ENCODE data around the gene NEK2.
"Not testable (repeated sequence)": the region's sequence is repeated elsewhere in the genome, so short reads cannot be mapped to it uniquely, and the experiment has no call there.

Gene NEK2

GRCh38 chr1:211682186-211682585 lies 6.8 kb upstream of the NEK2 start:
- peaks cover 12% of the 10 kb centered on the region for H3K4me1 Mint-ChIP-seq (ENCODE audit: low read depth)
- not testable (repeated sequence) for H3K27me3 Mint-ChIP-seq (ENCODE audit: low read depth); H3K9me3 Mint-ChIP-seq; H3K36me3 Mint-ChIP-seq (ENCODE audit: low read depth); H3K4me3 Mint-ChIP-seq; H3K27ac Mint-ChIP-seq

GRCh38 chr1:211680752-211681327 lies 5.4 kb upstream of the NEK2 start:
- H3K9me3 Mint-ChIP-seq = no peaks in the 10 kb centered on the region
- peak overlapping the region; percentile 6 for H3K4me3 Mint-ChIP-seq
- peaks cover 14% of the 10 kb centered on the region for H3K4me1 Mint-ChIP-seq (ENCODE audit: low read depth)
- H3K36me3 Mint-ChIP-seq (ENCODE audit: low read depth) = no peaks in the 10 kb centered on the region
- H3K27ac Mint-ChIP-seq = peak overlapping the region; percentile 87
- peaks cover 6% of the 10 kb centered on the region for H3K27me3 Mint-ChIP-seq (ENCODE audit: low read depth)

- no peaks in the 10 kb centered on the region for H3K9me3 Mint-ChIP-seq
- H3K4me1 Mint-ChIP-seq (ENCODE audit: low read depth) = peaks cover 34% of the 10 kb centered on the region
- no peak overlapping the region for H3K27ac Mint-ChIP-seq
- H3K36me3 Mint-ChIP-seq (ENCODE audit: low read depth) = peaks cover 6% of the 10 kb centered on the region
- peaks cover 6% of the 10 kb centered on the region for H3K27me3 Mint-ChIP-seq (ENCODE audit: low read depth)
- no peak overlapping the region for H3K4me3 Mint-ChIP-seq
These were observed 2.2 kb upstream of the NEK2 start for GRCh38 chr1:211677659-211678058.

GRCh38 chr1:211676761-211677160 lies 1.3 kb upstream of the NEK2 start:
- H3K4me3 Mint-ChIP-seq = peak overlapping the region; percentile 29
- peaks cover 9% of the 10 kb centered on the region for H3K36me3 Mint-ChIP-seq (ENCODE audit: low read depth)
- H3K27me3 Mint-ChIP-seq (ENCODE audit: low read depth) = peaks cover 6% of the 10 kb centered on the region
- peaks cover 38% of the 10 kb centered on the region for H3K4me1 Mint-ChIP-seq (ENCODE audit: low read depth)
- H3K9me3 Mint-ChIP-seq = no peaks in the 10 kb centered on the region
- H3K27ac Mint-ChIP-seq = no peak overlapping the region

GRCh38 chr1:211676106-211676583 lies 724 bp upstream of the NEK2 start:
- peak overlapping the region; percentile 94 for H3K4me3 Mint-ChIP-seq
- H3K9me3 Mint-ChIP-seq = no peaks in the 10 kb centered on the region
- no peak overlapping the region for H3K27ac Mint-ChIP-seq

GRCh38 chr1:211667065-211667617 lies 8.3 kb downstream of the NEK2 start:
- Mint-ChIP-seq H3K4me1 (ENCODE audit: low read depth) (peaks cover 4% of the 10 kb centered on the region), H3K27me3 (ENCODE audit: low read depth) (no peaks in the 10 kb centered on the region), H3K27ac (no peak overlapping the region)

More at GRCh38 chr1:211676106-211676583, 724 bp upstream of the NEK2 start:
- peaks cover 39% of the 10 kb centered on the region for H3K4me1 Mint-ChIP-seq (ENCODE audit: low read depth)
- H3K27me3 Mint-ChIP-seq (ENCODE audit: low read depth) = peaks cover 6% of the 10 kb centered on the region
- H3K36me3 Mint-ChIP-seq (ENCODE audit: low read depth) = peaks cover 9% of the 10 kb centered on the region

GRCh38 chr1:211660718-211661222 lies 14.7 kb downstream of the NEK2 start:
- H3K9me3 Mint-ChIP-seq = no peaks in the 10 kb centered on the region
- H3K27me3 Mint-ChIP-seq (ENCODE audit: low read depth) = no peaks in the 10 kb centered on the region
- H3K27ac Mint-ChIP-seq = no peak overlapping the region
- H3K4me1 Mint-ChIP-seq (ENCODE audit: low read depth) = no peaks in the 10 kb centered on the region
- no peak overlapping the region for H3K4me3 Mint-ChIP-seq
- H3K36me3 Mint-ChIP-seq (ENCODE audit: low read depth) = peaks cover 24% of the 10 kb centered on the region

More at GRCh38 chr1:211667065-211667617, 8.3 kb downstream of the NEK2 start:
- Mint-ChIP-seq H3K9me3 (no peaks in the 10 kb centered on the region), H3K36me3 (ENCODE audit: low read depth) (peaks cover 52% of the 10 kb centered on the region), H3K4me3 (no peak overlapping the region)

- H3K4me1 Mint-ChIP-seq (ENCODE audit: low read depth) = peaks cover 5% of the 10 kb centered on the region
- H3K27ac Mint-ChIP-seq = no peak overlapping the region
- no peaks in the 10 kb centered on the region for H3K9me3 Mint-ChIP-seq
- H3K36me3 Mint-ChIP-seq (ENCODE audit: low read depth) = peaks cover 3% of the 10 kb centered on the region
- H3K27me3 Mint-ChIP-seq (ENCODE audit: low read depth) = peaks cover 6% of the 10 kb centered on the region
- H3K4me3 Mint-ChIP-seq = no peak overlapping the region
These were observed 18.7 kb downstream of the NEK2 start for GRCh38 chr1:211656728-211657127.

GRCh38 chr1:211654838-211655787 lies 20.3 kb downstream of the NEK2 start:
- H3K27me3 Mint-ChIP-seq (ENCODE audit: low read depth) = peaks cover 6% of the 10 kb centered on the region
- peaks cover 5% of the 10 kb centered on the region for H3K4me1 Mint-ChIP-seq (ENCODE audit: low read depth)
- H3K36me3 Mint-ChIP-seq (ENCODE audit: low read depth) = no peaks in the 10 kb centered on the region
- H3K9me3 Mint-ChIP-seq = no peaks in the 10 kb centered on the region
- no peak overlapping the region for H3K4me3 Mint-ChIP-seq
- no peak overlapping the region for H3K27ac Mint-ChIP-seq

- Mint-ChIP-seq H3K9me3 (no peaks in the 10 kb centered on the region), H3K27ac (no peak overlapping the region), H3K36me3 (ENCODE audit: low read depth) (no peaks in the 10 kb centered on the region), H3K4me3 (no peak overlapping the region), H3K4me1 (ENCODE audit: low read depth) (peaks cover 5% of the 10 kb centered on the region), H3K27me3 (ENCODE audit: low read depth) (peaks cover 6% of the 10 kb centered on the region)
These were observed 21.4 kb downstream of the NEK2 start for GRCh38 chr1:211653959-211654496.

- Mint-ChIP-seq H3K27ac (no peak overlapping the region), H3K9me3 (no peaks in the 10 kb centered on the region), H3K4me1 (ENCODE audit: low read depth) (peaks cover 5% of the 10 kb centered on the region), H3K36me3 (ENCODE audit: low read depth) (no peaks in the 10 kb centered on the region), H3K27me3 (ENCODE audit: low read depth) (peaks cover 7% of the 10 kb centered on the region), H3K4me3 (no peak overlapping the region)
These were observed 22.1 kb downstream of the NEK2 start for GRCh38 chr1:211653293-211653692.

GRCh38 chr1:211652371-211652770 lies 23.1 kb downstream of the NEK2 start:
- Mint-ChIP-seq H3K27me3 (ENCODE audit: low read depth) (peaks cover 10% of the 10 kb centered on the region), H3K27ac (no peak overlapping the region), H3K9me3 (no peaks in the 10 kb centered on the region), H3K36me3 (ENCODE audit: low read depth) (no peaks in the 10 kb centered on the region), H3K4me3 (no peak overlapping the region), H3K4me1 (ENCODE audit: low read depth) (peaks cover 5% of the 10 kb centered on the region)

- H3K9me3 Mint-ChIP-seq = no peaks in the 10 kb centered on the region
- H3K4me1 Mint-ChIP-seq (ENCODE audit: low read depth) = peaks cover 5% of the 10 kb centered on the region
- H3K27me3 Mint-ChIP-seq (ENCODE audit: low read depth) = peaks cover 22% of the 10 kb centered on the region
- no peaks in the 10 kb centered on the region for H3K36me3 Mint-ChIP-seq (ENCODE audit: low read depth)
- no peak overlapping the region for H3K27ac Mint-ChIP-seq
- no peak overlapping the region for H3K4me3 Mint-ChIP-seq
These were observed 24.5 kb downstream of the NEK2 start for GRCh38 chr1:211650904-211651303.
